ENCODE results near the gene IFT25.

The IFT25 gene

GRCh38 chr1:53956308-53957168 lies 11.0 kb upstream of the IFT25 start:
- DNase-seq (ENCODE audit: low spot score): no peak

GRCh38 chr1:53954128-53954527 lies 8.6 kb upstream of the IFT25 start:
- no peak for DNase-seq (ENCODE audit: low spot score)

DNA sequence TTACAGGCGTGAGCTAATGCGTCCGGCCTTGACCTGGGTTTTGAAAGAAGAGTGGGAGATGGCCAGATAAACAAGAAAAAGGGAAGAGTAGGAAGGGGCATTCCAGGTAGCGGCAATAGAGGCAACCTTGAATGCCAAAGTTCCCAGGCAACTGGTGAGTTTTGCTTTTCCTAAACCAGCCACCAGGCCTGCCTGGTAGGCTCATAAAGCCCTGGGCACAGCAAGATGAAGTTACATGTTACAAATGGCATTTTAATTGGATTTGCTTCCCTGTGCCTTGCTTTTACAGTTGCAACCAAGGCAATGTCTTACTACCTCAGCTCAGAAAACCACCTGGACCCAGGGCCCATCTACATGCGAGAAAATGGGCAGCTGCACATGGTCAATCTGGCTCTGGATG lies 6.2 kb upstream of the IFT25 start:
- DNase-seq (ENCODE audit: low spot score): no peak

- DNase-seq (ENCODE audit: low spot score): peak; percentile 36
Measured at GRCh38 chr1:53949023-53949990, 3.8 kb upstream of the IFT25 start.

- no peak for DNase-seq (ENCODE audit: low spot score)
Measured at GRCh38 chr1:53948291-53948690, 2.8 kb upstream of the IFT25 start.

DNA sequence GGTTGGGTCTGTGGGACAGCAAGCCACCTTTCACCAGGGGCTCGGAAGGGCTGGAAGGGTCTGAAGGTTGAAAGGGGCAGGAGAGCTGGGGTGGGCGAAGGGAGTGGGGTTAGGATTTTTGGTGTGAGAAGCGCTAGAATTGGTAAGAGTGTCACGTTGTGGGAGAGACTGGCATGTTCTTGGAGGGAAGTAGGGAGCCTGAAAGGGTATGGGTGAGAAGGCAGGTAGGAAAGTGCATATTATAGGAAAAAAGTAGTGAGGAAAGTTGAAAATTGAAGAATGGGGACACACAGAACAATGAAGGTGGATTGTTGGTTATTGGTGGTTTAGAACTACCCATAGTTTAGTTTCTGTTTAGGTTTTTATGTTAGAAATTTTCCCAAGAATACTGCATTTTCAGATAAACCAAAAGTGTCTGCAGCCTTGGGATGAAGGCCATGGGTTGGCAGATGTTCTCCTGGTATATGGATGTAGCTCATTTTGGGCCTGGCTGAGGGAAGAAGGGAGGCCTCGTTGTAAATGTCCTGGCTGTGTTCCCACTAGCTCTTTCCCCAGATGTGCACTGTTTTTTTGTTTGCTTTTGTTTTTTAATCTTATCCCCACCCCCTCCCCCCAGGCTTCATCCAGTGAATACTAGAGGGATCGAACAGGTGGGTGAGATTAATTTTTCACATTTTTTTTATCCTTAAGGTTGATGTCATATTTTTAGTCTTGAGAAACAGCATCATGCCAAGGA lies 1.8 kb upstream of the IFT25 start:
- no peak for DNase-seq (ENCODE audit: low spot score)

DNA sequence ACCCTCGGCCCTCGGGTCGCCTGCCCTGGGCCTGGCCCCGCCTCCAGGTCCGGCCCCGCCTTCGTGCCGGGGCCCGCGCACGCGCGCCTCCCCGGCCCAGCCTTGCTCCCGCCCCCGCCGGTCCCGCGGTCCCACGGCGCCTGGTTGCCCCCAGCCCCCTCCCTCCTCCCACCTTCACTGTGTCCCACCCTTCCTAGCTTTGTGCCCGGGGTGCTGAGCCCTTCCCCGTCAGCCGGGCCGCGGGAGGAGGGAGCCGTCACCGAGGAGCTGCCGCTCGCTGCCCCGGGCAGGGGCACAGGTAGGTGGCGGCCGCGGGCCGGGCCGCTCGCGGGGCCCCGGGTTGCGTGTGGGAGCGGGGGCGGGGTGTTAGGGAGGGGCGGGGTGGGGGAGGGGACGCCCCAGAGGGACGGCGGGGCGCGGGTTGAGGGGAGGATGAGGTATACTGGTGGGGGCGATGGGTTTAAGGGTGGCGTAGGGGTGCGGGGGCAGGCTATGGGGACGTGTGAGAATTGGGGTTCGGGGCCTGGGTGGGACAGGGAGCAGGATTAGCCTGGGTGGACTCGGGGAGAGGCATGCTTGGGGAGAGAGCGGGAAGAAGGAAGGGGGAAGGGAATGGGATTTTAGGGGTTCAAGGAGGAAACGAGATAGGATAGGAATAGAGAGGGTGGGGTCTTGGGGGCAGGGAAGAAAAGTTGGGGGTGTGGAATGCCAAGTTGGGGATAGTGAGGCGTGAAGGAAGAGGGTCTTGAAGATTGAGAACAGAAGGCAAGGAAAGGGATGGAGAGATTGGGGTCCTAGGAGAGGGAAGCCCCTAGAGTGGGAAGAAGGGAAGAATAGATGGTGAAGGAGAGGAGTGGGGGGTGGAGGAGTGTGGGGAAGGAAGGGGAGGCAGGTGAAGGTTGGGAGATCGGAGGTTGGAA lies 1.0 kb upstream of the IFT25 start, which contains the start of gene LRRC42:
TSS of gene LRRC42 (plus strand) at position 99 of the 920 bp plus-strand sequence. CDS start 5,650 bp downstream, outside the sequence.
- no peak for DNase-seq (ENCODE audit: low spot score)

- DNase-seq (ENCODE audit: low spot score): no peak
Measured at GRCh38 chr1:53945183-53945432, 391 bp downstream of the IFT25 start.

DNA sequence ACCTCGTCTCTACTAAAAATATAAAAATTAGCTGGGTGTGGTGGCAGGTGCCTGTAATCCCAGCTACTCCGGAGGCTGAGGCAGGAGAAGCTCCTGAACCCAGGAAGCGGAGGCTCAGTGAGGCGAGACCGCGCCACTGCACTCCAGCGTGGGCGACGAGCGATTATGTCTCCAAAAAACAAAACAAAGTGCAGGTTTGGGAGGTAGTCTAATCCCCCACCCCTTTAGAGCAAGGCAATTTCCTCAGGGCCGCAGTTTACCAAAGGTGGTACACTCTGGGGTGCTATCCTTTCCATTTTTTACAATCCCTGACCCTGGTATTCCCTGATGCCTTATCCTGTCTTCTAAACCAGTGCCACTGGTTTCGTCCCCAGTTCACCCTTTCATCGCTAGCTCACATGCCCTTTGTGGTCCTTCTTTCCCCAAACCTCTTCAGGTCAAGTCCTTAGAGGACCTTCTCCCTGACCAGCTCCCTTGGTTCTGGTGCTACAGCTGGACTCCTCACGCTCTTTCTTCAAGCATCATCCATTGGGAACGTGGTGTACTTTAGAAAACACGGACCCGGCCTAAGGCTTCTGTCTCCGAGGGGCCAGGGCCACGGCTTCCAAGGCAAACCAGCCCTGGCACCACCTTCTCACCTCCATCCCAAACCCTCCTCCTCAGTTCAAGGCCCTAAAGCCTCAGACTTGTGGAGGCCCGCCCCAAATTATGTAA lies 873 bp downstream of the IFT25 start:
- DNase-seq (ENCODE audit: low spot score): peak; percentile 14

DNA sequence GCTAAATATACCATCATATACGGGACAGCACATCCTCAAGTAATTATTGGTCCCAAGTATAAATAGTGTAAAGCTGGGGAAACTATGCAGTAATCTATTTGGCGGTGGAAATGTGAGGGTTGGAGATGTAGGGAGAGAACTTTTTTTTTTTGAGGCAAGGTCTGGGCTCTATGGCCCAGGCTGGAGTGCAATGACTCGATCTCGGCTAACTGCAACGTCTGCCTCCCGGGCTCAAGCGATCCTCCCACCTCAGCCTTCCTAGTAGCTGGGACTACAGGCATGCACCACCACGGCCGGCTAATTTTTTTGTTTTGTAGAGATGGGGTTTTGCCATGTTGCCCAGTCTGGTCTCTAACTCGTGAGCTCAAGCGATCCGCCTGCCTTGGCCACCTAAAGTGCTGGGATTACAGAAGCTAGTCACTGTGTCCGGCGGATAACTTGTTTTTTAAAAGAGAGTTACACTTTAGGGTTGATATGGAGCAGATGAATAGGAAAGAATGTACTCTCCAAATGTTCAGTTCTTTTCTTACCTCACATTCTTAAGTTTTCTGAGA lies 1.9 kb downstream of the IFT25 start:
- DNase-seq (ENCODE audit: low spot score): no peak

DNA sequence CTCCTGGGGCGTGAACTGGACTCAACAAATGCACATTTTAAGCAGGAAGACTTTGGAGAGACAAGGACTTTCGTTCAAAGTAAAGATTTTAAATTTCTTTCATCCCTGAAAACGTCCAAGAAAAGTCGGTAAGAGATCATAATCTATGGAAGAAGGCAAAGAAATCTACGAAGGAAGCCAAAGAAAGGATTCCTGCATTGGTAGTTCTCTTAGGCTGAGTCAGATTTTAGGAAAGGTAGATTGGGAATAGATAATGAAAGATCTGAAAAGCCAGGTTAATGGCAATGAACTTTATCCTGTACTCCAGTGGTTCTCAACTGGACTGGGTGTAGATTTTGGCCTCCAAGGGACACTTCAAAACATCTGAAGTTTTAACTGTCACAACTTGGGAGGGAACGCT lies 2.4 kb downstream of the IFT25 start:
- no peak for DNase-seq (ENCODE audit: low spot score)

DNA sequence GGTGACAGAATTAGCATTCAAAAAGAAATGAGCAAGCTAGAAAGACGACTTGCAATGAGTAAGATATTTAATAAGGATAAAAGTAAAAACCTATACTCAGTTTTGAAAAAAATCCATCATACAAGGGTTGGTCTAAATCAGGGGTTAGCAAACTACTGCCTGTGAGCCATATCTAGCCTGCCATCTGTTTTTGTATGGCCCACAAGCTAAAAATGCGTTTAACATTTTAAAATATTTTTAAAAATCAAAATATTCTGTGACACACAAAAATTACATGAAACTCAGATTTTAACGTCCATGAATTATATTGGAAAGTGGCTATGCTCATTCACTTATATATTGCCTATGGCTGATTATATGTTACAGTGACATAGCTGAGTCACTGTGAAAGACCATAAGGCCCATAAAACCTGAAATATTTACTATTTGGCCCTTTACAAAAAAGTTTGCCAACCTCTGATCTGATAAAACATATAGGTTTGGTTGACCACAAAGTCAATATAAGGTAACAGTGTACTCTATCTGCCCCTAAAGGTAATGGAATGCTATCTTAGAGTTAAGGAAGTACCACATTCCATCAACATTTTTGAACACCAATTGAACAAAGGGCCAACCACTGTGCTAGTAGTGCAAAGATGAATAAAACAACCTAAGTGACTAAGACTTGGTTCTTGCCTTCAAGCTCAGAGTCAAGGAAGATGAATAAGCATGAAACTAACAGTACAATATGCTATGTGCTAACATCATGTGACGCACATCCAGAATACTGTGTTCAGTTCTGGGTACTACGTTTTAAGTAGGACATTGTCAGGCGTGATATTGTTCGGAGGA lies 3.2 kb downstream of the IFT25 start:
- peak; percentile 25 for DNase-seq (ENCODE audit: low spot score)

DNA sequence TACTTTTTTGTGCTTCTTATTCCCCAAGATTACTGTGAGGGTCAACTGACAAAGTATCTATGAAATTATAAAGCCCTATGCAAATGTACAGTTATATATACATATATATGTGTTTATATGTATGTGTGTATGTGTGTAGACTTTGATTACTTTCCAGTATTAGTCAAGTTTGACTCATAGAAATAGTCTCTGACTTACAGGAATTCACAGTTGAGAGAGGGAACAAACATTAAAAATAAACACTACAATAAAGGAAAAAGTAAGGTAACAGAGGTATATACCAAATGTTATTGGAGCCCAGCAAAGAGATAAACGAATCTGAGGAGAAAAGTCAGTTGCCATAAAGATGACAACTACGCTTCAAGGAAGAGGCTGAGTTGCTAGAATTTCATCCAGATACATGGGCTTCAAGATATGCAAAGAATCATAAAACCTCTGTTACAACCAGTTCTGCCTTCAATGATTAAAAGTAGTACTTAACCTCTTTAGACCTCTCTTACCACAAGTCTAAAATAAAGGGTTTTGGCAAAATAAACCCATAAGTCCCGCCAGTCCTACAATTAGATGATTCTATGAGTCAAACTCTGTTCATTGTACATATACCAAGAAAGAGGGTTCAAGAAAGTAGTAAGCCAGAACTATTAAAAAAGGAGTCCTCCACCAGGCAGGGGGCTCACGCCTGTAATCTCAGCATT lies 7.2 kb downstream of the IFT25 start:
- no peak for DNase-seq (ENCODE audit: low spot score)

DNA sequence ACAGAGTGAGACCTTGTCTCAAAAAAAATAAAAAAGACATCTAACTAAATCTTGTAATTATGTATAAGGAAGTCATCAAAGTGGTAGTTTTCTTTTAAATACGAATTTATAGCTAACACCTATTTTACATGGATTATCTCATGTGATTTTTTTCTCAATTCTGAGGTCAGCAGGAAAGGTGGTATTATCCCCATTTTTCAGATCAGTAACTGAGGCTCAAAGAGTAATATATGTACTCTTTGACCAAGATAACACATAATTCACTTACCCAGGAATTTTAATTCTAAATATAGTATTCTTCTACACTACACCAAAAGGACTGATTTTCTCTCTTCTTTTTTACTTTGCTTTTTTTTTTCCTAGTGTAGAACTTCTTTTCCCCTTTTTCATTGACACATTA lies 9.1 kb downstream of the IFT25 start:
- DNase-seq (ENCODE audit: low spot score): no peak

DNA sequence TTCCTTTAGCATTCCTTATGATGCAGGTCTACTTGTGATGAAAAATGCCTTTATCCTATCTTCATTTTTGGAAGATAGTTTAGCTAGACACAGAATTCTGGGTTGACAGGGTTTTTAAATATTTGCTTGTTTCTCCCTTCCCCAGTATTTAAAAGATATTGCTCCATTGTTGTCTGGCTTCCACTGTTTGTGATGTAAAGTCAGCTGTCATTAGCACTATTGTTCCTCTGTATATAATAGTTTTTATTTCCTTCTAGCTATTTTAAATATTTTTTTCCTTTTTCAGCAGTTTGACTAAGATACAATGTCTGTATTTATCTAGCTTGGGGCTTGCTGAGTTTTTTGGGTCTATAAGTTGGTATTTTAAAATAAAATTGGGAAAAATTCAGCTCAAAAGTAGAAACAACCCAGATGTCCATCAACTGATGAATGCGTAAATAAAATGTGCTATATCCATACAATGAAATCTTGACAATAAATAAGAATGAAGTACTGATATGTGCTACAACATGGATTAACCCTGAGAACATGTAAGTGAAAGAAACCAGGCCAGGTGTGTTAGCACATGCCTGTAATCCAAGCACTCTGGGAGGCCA lies 11.2 kb downstream of the IFT25 start:
- DNase-seq (ENCODE audit: low spot score): no peak

DNA sequence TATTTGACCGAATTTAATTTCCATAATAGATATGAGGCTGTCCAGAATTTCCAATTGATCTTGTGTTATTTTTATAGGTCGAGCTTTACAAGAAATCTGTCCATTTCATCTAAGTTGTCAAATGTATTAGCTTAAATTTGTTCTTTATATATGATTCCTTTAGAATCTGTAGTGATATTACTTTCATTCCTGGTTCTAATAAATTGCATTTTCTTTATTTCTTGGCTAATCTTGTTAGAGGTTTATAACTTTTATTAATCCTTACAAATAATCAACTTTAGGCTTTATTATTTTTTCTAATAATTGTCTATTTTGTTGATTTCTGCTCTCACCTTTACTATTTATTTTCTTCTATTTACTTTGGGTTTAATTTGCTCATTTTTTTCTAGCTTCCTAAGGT lies 14.0 kb downstream of the IFT25 start:
- DNase-seq (ENCODE audit: low spot score): no peak

DNA sequence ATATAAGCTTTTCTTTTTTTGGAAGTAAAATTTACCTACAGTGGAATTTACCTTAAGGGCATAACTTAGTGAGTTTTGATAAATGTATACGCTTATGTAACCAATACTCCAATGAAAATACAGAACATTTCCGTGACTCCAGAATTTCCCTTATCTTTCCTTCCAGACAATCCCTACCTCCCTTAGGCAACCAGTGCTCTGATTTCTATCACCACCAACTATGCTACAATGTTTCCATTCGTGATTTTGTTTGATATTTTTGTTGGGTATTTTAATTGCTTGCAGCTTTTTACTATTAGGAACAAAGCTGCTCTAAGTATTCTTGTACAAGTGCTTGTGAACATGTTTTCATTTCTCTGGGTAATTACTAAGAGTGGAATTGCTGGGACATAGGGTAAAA lies 14.6 kb downstream of the IFT25 start:
- no peak for DNase-seq (ENCODE audit: low spot score)

GRCh38 chr1:53929246-53929960 lies 16.1 kb downstream of the IFT25 start:
- DNase-seq (ENCODE audit: low spot score): no peak
